ENCODE data around the gene GPR107.

DNA sequence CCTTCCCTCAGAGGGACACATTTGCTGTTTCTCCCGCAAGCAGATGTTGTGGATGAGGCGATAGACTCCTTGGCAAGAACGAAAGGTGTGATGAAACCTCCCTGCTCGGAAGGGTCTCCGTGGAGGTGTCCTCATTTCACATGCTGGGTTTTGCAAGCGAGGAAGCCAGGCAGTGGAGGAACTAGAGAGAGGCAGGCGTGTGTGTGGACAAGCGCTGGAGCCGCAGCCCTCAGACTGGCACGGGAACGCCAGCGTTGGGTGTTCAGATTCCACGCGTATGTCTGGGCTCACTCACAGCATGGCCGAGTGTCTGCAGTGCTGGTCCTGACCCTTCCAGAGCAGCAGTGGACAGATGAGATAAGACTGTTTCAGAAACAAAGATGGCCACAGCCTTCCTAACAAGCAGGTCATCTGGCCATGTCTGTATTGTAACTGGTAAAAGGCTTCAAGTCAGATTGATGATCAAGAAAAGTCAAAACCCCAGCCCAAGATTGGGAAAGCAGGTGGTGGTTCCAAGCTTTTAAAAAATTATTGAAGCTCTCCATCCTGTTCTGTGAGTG, 83.5 kb downstream of the GPR107 start:
- TF ChIP-seq CTCF (IDR thresholded peaks at IDR 0.05) (no peak), POLR2A (IDR thresholded peaks at IDR 0.05) (no peak)
